HFFc6 (cell line): ENCODE results near the gene MAMLD1. TPM values are rescaled to one million over a fixed set of nuclear protein-coding genes. Genes with fewer than 3 reads are reported as not detected.

Experiments
- DNase-seq: peaks from one replicate; pipeline ENCODE4 v3.0.0-alpha.2; 2018
- H3K27ac Mint-ChIP-seq: 2 replicates; pipeline ENCODE4 v1.8.0; 2020; ENCODE audit warnings: mild to moderate bottlenecking, mixed read lengths
- H3K27me3 Mint-ChIP-seq: 2 replicates; pipeline ENCODE4 v1.8.0; 2021; ENCODE audit warnings: mild to moderate bottlenecking, moderate library complexity, mixed read lengths; ENCODE audit not compliant: insufficient read depth
- H3K36me3 Mint-ChIP-seq: 2 replicates; pipeline ENCODE4 v1.8.0; 2021; ENCODE audit warnings: low read depth, mixed read lengths
- H3K4me1 Mint-ChIP-seq: 2 replicates; pipeline ENCODE4 v1.8.0; 2020; ENCODE audit warnings: low read depth, mixed read lengths
- H3K4me3 Mint-ChIP-seq: 2 replicates; pipeline ENCODE4 v1.8.0; 2020; ENCODE audit warnings: mild to moderate bottlenecking, moderate library complexity, mixed read lengths
- H3K9me3 Mint-ChIP-seq: 2 replicates; pipeline ENCODE4 v1.8.0; 2020; ENCODE audit warnings: mild to moderate bottlenecking, mixed read lengths
- total RNA-seq, 6 experiments: library from RNA; stranded (reverse); fragmentation: NEBNext Ultra II Directional; extraction: Animal tissue kit (Norgen Biotek cat#: 25700); gene quantifications; 2 replicates in 1 of 6; 3 replicates in 5 of 6; pipeline ENCODE4 v1.2.3, GENCODE V29; 2021
- TF ChIP-seq, protein P1 (sequence below): fragments of 200-600 bp; sonication (generic); IDR thresholded peaks from 2 replicates; pipeline ENCODE4 v1.5.0; 2021; ENCODE audit warnings: antibody characterized with exemption, mild to moderate bottlenecking

The MAMLD1 gene
- total RNA-seq, 6 experiments from 2014 or later = 4.0 to 5.3 (median 4.7) TPM

DNA sequence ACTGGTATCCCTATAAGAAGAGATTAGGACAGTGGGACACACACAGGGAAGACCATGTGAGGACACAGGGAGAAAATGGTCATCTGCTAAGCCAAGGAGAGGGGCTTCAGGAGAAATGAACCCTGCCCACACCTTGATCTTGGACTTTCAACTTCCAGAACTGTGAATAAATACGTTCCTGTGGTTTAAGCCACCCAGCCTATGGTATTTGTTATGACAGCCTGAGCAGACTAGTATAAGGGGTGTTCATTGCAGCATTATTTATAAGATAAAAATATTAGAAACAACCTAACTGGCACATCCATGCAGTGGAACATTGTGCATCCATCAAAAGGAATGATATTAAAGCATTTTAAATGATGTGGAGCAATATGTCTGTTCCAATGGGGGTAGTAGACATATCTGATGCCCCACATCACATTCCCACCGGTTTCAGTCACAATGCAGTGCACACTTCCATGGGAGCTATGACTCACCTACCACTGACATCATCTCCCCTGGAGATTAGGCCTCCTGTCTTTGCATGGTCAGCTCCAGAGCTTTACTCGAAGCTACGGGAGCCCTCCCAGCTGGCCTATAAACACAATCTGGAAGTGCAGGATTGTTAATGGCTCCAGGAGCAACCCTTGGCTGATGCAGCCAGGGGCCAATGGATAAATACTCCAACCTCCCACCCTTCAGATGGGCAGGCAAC, 38.9 kb upstream of the MAMLD1 start:
- peaks cover 29% of the 10 kb centered on the region for H3K4me1 Mint-ChIP-seq
- H3K4me3 Mint-ChIP-seq = peak overlapping the region; percentile 33; the same call in 1 of the 2 replicates
- no peaks in the 10 kb centered on the region; the same call in 1 of the 2 replicates for H3K27me3 Mint-ChIP-seq
- DNase-seq = peak; percentile 76
- peaks cover 14% of the 10 kb centered on the region for H3K36me3 Mint-ChIP-seq
- peaks cover 8% of the 10 kb centered on the region; the same call in 1 of the 2 replicates for H3K9me3 Mint-ChIP-seq
- TF ChIP-seq, protein P1, sequence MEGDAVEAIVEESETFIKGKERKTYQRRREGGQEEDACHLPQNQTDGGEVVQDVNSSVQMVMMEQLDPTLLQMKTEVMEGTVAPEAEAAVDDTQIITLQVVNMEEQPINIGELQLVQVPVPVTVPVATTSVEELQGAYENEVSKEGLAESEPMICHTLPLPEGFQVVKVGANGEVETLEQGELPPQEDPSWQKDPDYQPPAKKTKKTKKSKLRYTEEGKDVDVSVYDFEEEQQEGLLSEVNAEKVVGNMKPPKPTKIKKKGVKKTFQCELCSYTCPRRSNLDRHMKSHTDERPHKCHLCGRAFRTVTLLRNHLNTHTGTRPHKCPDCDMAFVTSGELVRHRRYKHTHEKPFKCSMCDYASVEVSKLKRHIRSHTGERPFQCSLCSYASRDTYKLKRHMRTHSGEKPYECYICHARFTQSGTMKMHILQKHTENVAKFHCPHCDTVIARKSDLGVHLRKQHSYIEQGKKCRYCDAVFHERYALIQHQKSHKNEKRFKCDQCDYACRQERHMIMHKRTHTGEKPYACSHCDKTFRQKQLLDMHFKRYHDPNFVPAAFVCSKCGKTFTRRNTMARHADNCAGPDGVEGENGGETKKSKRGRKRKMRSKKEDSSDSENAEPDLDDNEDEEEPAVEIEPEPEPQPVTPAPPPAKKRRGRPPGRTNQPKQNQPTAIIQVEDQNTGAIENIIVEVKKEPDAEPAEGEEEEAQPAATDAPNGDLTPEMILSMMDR = no peak
- H3K27ac Mint-ChIP-seq = peak overlapping the region; percentile 76

DNA sequence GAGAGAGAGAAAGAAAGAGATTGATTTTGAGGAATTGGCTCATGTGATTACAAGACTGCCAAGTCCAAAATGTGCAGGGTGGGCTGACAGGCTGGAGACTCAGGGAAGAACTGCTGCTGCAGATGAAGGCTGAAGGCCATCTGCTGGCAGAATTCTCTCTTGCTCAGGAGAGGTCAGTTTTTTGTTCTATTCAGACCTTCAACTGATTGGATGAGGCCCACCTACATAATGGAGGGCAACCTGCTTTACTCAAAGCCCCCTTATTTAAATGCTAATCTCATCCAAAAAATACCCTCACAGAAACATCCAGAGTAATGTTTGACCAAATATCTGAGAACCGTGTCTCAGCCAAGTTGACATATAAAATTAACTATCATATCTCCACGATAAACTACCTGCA, 38.2 kb upstream of the MAMLD1 start:
- no peaks in the 10 kb centered on the region; the same call in 1 of the 2 replicates for H3K27me3 Mint-ChIP-seq
- TF ChIP-seq, protein P1 = no peak
- H3K4me1 Mint-ChIP-seq = peaks cover 29% of the 10 kb centered on the region
- H3K27ac Mint-ChIP-seq = peak overlapping the region; percentile 76
- DNase-seq = no peak
- peak overlapping the region; percentile 55 for H3K4me3 Mint-ChIP-seq
- H3K36me3 Mint-ChIP-seq = peaks cover 14% of the 10 kb centered on the region
- peaks cover 8% of the 10 kb centered on the region; the same call in 1 of the 2 replicates for H3K9me3 Mint-ChIP-seq

DNA sequence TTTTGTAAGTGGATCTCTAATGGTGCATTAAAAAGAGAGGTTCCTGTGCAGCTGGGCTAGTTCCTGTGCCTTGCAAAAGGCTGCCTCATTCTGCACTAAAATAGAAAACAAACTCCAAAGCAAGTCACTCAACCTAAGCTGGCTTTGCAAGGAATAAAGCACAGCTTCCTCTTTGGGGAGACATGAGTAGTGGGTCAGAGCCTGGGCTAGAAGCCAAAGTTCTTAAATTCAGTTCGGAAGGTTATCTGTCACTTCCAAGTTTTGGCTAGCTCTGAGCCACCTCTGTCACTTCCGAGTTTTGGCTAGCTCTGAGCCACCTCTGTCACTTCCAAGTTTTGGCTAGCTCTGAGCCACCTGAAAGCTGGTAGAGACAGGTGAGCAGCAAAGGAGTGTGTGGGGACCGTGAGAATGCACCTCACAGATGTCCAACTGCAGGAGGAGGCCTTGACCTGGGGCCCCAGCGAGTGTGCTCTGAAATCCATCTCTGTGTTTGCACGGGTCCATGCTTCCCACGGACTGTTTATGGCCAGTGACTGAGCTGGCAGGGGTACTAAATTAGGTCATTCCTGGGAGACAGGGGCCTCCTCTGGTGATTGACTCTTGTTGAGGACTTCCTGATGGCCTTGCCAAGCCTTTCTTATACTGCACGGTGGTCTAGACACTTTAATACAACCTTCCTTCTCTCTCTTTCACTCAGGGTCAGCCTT, 36.4 kb upstream of the MAMLD1 start:
- TF ChIP-seq, protein P1 = no peak
- no peak overlapping the region for H3K27ac Mint-ChIP-seq

DNA sequence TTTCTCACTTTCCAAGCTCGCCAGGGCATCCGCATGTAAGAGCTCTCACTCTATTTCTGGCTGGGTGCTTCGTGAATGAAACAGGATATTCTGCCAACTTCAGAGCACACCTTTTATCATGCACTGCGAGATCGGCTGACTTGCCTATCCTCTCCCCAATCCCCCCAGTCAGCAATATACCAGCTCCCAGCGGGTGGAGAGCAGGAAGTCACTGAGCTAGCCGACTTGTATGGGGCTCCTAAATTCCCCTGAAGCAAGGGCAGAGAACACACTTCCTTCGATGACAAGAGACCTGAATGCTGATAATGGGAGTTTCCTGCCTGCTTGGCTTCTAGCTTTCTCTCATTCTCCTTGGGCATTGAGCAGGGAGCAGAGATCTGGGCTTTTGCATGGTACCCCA, 33.8 kb upstream of the MAMLD1 start:
- DNase-seq = no peak
- Mint-ChIP-seq H3K4me3 (no peak overlapping the region), H3K9me3 (no peaks in the 10 kb centered on the region), H3K4me1 (peaks cover 22% of the 10 kb centered on the region), H3K27me3 (no peaks in the 10 kb centered on the region; the same call in 1 of the 2 replicates), H3K27ac (no peak overlapping the region), H3K36me3 (no peaks in the 10 kb centered on the region)
- TF ChIP-seq, protein P1 = no peak

More for the DNA sequence above, 36.4 kb upstream of the MAMLD1 start:
- Mint-ChIP-seq H3K4me1 (peaks cover 29% of the 10 kb centered on the region), H3K36me3 (peaks cover 14% of the 10 kb centered on the region), H3K9me3 (peaks cover 8% of the 10 kb centered on the region; the same call in 1 of the 2 replicates), H3K27me3 (no peaks in the 10 kb centered on the region; the same call in 1 of the 2 replicates), H3K4me3 (no peak overlapping the region)
- DNase-seq = no peak

DNA sequence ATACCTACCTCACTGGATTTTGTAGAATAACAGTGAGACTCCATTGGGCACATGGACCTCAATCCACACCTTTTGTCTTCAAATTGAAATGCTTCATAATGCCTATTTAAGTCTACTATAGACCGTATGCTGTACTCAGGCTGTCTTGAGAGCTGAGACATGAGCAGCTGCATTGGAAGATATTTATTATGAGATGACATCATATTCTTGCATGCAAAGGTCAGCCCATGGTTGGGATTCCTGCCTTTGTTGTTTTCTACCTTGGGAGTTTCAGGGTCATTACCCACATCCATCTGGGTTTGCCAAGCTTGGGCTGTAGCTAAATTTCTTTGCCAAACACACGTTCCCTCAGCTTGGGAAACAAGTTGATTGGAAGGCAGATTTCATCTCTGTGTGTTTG, 33.2 kb upstream of the MAMLD1 start:
- DNase-seq = no peak
- H3K9me3 Mint-ChIP-seq = no peaks in the 10 kb centered on the region
- H3K36me3 Mint-ChIP-seq = no peaks in the 10 kb centered on the region
- H3K4me3 Mint-ChIP-seq = no peak overlapping the region
- TF ChIP-seq, protein P1 = no peak
- H3K4me1 Mint-ChIP-seq = peaks cover 16% of the 10 kb centered on the region
- H3K27me3 Mint-ChIP-seq = no peaks in the 10 kb centered on the region; the same call in 1 of the 2 replicates
- H3K27ac Mint-ChIP-seq = no peak overlapping the region
